SKM-1 (cell line): ENCODE data around the gene CBR4.
"Not testable (repeated sequence)": the region's sequence is repeated elsewhere in the genome, so short reads cannot be mapped to it uniquely, and the experiment has no call there.

Experiments
- DNase-seq: peaks from one replicate; lab custom pipeline; 2025; ENCODE audit not compliant: unreplicated experiment; lab: John Stamatoyannopoulos, UW

The CBR4 gene

DNA sequence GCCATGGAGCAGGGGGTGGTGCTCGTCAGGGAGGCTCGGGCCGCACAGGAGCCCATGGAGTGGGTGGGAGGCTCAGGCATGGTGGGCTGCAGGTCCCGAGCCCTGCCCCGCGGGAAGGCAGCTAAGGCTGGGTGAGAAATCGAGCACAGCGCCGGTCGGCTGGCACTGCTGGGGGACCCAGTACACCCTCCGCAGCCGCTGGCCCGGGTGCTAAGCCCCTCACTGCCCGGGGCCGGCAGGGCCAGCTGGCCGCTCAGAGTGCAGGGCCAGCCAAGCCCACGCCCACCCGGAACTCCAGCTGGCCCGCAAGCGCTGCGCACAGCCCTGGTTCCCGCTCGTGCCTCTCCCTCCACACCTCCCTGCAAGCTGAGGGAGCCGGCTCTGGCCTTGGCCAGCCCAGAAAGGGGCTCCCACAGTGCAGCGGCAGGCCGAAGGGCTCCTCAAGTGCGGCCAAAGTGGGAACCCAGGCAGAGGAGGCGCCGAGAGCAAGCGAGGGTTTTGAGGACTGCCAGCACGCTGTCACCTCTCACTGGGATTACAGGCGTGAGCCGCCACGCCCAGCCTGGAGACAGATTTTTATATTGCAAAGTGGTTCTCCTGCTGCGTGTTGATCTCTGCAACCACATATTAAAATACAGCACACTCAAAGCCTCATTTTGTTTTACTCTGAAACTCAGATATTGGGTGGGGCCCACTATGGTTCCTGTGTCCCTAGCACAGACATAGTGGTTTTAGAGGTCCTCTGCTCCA lies 26.0 kb upstream of the CBR4 start:
- not testable (repeated sequence) for DNase-seq

DNA sequence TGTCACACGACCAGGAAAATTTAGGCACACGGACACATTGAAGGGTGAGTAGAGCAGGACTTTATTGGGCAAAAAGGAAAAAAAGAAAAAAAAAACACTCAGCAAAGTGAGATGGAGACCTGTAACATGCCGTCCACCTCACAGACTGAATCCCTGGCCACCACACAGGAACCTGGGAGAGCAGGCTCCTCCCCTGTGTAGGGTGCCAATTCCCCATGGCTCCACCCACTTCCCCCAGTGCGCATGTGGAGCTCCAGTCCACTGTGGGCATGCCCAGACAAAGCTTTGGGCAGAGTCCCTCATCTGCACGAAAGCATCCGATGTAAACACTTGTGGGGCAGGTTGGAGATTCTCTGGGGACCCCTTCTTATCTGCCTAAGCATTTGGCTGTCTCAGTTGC lies 23.6 kb upstream of the CBR4 start:
- DNase-seq = no peak

DNA sequence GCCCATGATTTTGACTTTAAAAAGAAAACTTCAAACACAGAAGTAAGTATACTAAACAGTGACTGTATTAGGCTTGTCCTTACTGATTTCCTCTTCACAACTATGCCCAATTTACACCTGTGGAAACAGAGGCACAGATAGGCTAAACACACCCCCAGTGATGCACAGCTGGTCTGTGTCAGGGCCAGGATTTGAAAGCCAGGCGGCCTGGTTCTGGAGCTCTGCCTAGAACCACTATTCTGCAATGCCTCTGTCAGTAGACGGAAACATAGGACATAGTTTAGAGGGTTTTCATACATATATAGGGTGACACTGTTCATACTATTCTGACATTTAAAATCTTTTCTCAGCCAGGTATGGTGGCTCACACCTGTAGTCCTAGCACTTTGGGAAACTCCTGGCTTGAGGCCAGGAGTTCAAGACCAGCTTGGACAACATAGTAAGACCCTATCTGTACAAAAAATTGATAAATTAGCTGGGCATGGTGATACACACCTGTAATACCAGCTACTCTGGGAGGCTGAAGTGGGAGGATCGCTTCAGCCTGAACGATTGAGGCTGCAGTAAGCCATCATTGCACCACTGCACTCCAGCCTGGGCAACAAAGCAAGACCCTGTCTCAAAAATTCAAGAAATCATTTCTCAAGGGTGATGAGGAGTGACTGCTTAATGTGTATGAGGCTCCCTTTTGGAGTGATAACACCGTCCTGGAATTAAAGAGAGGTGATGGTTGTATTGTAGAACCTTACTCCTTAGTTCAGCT lies 23.0 kb upstream of the CBR4 start:
- no peak for DNase-seq

DNA sequence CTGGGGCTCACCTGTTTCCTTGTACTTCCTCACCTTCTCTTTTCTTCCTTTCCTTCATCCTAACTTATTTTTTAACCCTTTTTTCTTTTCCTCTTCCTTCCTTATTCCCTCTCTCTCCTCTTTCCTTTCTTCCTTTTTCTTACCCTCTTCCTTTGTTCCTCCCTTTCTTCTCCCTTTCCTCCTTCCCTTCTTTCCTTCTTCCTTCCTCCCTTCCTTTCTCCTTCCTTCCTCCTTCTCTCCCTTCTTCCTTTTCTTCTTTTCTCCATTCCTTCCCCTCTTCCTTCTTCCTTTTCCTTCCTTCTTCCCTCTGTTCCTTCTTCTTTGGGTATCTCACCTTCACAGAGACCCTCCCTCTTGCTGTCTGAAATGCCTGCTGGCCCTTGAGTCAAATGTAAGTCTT lies 22.1 kb upstream of the CBR4 start:
- no peak for DNase-seq

DNA sequence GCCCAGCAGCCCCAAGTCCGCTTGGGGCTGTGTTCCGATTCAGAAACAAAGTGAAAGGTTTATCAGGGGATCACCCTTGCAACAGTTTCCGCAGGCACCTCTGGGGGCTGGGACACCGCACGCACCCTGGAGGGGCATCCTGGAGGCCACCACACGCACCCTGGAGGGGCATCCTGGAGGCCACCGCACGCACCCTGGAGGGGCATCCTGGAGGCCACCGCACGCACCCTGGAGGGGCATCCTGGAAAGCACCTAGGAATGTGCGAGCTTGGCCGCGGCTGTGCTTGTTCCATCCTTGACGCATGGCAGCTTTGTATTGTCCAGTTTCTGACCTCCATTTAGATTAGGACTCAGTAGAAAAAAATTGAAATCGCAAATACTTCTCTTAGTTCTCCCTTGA lies 21.3 kb upstream of the CBR4 start:
- no peak for DNase-seq

DNA sequence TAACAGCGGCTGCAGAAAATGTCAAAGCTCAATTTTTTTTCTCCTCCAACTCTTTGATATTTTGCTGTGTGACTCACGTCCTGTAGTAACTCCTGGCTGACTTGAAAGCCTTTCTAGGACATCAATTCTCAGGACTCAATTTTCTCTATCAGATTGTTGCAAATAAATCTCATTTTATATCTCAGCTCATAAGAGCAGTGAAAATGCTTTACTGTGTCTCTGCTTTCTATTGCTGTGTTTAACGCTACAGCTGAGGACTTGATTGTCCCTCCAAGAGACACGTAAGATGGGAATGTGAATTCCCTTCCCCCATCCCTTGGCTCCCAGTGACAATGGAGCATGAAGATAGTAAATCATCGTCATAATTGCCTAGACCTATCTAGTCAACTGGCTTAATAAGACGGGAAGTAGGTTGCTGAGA lies 20.5 kb upstream of the CBR4 start:
- no peak for DNase-seq

DNA sequence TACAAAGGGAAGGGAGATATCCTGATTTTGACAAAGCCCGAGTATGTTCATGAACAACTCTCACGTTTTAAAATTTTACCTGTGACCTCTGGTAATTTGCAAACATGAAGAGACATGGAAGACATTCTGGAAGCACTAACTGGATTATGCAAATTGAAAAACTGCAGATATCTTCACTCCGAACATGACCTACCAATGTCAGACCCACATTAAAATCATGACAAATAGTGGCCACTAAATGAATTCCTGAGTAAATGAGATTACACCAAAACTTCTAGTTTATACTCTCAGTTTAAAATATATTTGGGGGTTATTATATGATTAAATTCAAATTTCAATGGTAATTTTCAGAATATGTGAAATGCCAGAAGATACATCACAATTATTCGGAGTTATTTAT lies 19.9 kb upstream of the CBR4 start:
- DNase-seq = no peak

DNA sequence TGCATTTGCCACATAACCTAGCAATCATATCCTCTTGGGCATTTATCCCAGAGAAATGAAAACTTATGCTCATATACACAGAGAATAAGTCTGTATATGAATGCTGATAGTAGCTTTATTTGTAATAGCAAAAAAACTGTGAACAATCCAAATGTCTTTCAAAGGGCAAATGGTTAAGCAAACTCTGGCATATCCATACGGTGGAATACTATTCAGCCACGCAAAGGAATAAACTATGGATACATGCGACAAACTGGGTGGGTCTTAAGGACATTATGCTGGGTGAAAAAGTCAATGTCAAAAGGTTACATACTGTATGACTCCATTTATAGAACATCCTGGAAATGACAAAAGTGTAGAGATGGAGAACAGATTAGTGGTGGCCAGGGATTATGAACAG lies 17.6 kb upstream of the CBR4 start:
- DNase-seq = no peak

DNA sequence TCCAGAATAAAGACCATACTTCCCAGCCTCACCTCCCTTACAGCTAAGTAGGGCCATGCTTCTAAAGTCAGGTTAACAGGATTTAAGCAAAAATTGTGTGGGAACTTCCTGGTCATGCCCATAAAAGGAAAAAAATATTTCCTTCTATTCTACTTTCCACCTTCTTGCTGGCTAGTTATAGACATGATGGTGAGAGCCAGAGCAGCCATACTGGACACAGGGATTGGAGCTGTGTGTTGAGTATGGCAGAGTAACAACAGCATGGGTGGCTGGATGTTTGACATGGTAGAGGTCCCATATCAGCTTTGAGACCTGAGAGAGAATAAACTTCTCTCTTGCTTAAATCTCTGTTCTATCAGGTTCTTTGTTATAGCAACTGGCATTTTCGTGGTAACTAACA lies 15.1 kb upstream of the CBR4 start:
- DNase-seq = no peak

DNA sequence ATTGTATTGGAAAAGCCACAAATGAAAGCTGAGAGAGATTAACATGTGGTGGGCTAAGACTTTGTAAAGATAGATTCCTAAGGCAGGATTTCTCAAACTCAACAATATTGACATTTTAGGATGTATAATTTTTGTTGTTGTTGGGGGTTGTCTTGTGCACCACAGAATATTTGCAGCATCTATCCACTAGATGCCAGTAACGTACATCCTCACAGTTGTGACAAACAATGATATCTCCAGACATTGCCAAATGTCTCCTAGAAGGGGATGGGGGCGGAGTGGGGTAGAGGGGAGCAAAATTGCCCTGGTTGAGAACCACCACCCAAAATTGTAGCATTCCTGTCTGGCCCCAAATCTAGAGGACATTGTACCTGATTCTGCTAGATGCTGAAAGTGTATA lies 14.7 kb upstream of the CBR4 start:
- no peak for DNase-seq

DNA sequence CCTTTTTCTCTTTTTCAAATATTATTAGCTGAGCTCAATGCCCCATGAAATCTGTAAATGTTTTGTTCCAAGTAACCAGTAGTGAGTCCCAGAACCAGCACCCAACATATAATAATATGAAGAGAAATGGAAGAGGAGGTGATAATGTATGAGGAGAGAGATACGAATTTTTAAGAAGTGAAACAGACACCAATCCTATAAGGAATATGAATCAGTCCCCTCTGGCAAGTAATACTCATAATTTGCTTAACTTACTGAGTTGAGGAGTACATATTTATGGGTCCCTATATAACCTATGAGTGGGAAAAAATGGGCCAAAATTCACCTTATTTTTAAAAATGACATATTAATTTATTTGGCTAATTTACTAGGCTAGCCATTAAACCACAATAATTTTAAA lies 8.4 kb upstream of the CBR4 start:
- DNase-seq = no peak

DNA sequence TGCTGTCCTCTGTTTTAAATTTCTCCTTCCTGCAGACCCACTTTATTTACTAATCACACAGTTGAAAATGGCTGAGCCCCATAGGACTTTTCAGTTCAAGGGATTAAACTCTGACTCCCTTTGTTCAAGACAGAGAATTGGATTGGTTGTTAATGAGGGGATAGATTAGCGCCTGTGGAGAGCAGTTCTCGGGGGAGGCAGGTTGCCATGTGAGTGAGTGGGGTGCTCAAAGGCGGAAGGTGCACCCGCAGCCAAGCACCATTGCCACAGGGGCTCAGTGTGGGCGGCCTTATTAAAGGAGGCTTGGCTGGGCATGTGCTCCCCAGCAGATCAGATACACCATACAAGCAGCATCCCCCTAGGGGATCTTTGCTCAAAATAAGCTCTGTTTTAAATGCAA lies 7.9 kb upstream of the CBR4 start:
- no peak for DNase-seq

DNA sequence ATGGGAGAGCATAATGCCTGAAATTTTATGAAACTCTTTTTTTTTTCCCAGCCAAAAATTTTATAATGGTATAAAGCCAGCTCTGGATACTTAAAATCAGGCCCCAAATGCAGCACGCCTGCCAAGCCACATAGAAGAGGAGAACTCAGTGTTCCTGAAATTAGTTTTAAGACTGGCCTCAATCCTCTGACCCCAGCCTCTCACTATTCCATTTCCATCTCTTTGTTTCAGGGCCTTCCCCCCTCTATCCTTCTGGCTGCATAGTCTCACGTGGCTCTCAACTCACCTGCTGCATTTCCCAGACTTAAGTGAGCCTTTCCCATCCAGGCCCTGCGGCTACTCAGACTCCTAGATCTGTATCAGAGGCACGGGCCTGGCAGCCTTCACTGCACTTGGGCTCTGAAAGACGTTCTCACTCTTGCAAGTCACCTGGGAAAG lies 5.2 kb upstream of the CBR4 start:
- no peak for DNase-seq

DNA sequence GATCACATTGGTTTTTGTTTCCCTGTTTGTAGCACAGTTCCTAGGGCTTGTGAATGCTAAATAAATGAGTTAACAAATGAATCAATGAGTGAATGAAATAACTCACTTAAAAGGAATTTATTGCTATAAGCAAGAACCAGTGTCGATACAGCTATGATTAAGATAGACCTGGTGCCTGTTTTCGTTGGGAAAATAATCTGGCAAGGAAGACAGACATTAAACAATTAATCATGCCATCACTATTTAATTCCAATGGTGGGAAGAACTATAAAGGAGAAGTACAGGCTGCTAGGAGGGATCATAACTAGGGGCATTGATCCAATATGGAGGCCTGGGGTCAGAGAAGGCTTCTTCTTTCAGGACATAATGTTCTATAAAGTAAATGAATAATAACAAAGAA lies 4.5 kb upstream of the CBR4 start:
- DNase-seq = no peak

DNA sequence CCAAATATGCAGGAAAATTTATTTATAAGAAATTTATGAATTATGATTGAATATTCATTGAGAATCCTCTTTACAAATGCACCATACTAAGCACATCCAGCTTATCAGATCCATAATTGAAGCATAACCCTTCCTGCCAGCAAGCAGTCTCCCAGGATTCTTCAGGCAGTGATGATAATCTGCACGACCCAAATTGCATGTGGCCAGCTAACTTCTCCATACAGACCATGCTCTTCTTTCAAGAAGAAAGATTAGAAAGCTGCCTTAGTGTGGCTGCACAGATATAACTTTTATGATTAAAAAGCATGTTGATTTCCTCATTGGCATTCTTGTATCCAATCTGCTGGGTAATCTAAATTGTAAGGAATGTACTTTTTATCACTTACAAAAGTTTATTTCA lies 3.3 kb upstream of the CBR4 start:
- no peak for DNase-seq

DNA sequence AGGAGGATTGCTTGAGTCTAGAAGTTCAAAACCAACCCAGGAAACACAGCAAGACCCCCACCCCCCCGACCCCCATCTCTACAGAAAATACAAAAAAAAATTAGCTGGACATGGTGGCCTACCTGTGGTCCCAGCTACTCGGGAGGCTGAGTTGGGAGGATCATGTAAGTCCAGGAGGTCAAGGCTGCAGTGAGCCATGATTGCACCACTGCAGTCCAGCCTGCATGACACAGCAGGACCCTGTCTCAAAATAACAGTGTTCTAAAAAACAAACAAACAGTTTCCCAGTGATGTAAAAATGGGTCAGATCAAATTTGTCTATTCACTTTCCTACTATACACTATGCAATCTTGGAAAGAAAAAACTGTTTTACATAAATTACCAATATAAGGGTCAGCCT lies 2.0 kb upstream of the CBR4 start:
- no peak for DNase-seq

DNA sequence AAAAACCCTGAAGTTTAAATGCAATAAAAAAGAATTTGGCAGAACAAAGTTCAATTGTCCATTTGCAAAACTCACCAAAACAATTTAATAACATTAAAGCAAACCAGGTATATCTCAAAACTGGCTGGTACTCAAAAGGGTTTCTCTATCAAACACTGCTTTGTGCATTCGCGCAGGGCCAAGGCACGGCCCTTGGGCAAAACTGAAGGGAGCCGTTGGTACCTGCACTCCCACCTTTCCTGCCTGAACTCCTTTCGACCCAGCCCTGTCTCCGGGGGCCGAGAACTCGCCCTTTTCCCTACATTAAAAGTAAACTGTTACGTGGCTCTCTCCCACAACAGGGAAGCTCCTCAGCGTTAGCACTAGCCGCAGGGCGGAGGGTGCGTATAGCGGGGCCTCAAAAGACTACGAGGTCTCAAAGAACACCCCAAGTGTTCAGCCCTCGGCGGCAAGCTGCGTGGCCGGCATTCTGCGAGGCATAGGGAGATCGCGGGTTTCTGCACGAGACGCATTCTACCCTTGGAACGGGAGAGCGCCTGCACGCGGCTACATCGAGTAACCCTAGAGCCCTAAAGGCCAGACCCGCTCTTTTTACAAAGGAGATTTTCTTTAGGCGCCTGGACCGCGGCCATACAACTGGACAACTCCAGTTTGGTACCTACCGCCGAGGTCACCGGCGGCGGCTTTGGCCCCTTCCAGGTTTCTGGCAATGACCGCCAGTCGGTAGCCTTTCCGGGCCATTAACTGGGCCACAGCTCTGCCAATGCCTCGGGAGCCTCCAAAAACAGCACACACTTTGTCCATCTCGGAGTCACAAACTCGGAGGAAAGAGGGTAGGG lies 550 bp downstream of the CBR4 start:
- no peak for DNase-seq

DNA sequence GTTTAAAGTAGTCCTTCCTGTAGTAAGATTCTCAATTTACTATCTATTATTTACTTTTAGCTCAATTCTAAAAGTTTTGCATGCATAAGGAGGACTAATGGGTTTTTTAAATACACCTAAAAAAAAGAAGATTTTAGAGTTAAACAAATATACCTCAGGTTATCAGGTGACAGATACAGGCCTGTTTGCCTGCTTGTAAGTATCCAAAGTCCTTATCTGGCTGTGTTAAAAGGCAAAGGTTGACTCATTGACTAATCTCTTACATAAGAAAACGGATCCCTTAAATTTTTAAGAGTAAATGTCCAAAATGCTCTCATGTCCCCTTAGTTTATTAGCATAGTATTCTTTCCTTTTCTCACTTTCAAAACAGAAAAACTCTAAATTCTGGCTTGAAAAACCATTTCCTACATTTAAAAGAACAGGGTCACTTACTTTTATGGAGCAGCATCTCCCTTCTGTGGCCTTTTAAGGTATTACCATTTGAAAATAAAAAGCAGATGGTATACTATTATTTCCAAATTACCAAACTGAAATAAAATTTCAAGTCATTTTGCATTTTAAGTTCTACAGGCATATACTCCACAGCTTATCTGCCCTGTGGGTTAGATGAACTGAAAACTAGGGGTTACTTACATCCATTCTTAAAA lies 4.5 kb downstream of the CBR4 start:
- no peak for DNase-seq

DNA sequence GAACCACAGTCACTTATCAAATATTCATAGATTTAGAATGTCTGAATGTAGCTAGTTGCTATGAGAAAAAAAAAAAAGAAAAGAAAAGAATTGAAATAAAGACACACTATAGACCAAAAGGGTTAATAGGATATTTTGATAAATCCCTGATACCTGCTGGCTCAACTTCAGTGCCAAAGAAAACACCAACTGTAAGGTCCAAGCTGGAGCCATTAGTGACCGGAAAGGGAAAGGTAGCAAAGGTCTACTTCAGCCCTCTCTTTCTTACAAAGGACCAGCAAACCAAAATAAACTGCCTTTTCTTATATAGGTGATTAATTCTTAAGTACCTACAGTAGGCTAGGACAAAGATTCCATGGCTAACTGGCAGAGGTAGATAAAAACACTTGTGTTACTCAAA lies 9.7 kb downstream of the CBR4 start:
- DNase-seq = no peak

DNA sequence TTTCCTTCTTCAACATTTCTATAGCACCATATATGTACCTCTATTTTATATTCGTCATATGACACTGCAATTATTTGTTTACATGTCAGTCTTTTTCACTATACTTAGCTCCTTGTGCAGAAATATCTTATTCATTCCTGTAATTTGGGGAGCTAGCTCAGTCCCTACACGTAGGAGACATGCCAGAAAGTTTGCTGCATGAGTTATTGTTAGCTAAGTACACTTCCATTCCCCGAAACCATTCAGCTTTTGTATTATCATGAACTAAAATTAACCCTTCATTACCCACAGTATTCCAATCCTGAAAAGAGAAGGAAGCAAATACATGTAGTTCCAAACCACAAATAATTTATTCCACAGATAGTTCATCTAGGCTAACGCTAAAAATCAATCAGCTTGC lies 10.2 kb downstream of the CBR4 start:
- no peak for DNase-seq

DNA sequence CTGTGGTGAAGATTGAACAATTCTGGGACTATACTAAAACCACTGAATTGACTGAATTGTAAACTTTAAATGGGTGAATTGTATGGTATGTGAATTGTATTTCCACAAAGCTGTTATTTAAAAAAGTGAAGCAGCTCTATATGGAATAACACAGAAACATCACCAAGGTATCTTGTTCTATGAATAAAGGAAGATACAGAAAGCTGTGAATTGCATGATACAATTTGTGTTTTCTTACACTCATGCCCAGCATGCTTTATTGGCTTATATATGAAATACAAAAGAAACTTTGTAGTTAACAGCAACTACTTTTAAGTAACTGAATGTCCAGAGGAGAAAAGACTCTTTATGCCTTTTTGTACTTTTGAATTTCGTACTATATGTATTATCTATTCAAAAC lies 11.5 kb downstream of the CBR4 start:
- DNase-seq = no peak
